OCI-LY1 (cell line): ENCODE data around the gene KLHL6.

Source experiments
- H2AFZ ChIP-seq: fragments of 200-600 bp; sonication (generic), shearing (Covaris generic); 2 replicates; pipeline ENCODE4 v1.6.0; 2014; ENCODE audit warnings: antibody characterized with exemption, mild to moderate bottlenecking, low read length
- H3F3A ChIP-seq: fragments of 200-600 bp; sonication (generic), shearing (Covaris generic); 2 replicates; pipeline ENCODE4 v1.6.0; 2014; ENCODE audit warnings: mild to moderate bottlenecking, antibody characterized with exemption, low read length, moderate library complexity; ENCODE audit not compliant: insufficient read depth
- H3K27ac ChIP-seq: fragments of 200-600 bp; sonication (generic); 2 replicates; pipeline ENCODE4 v1.5.1; 2014; ENCODE audit warnings: low read length, mixed run types, mild to moderate bottlenecking, low read depth; ENCODE audit not compliant: poor library complexity, severe bottlenecking
- H3K27me3 ChIP-seq: fragments of 200-600 bp; sonication (generic); 2 replicates; pipeline ENCODE4 v1.6.0; 2014; ENCODE audit warnings: antibody characterized with exemption, mild to moderate bottlenecking, low read length, moderate library complexity; ENCODE audit not compliant: insufficient read depth
- H3K36me3 ChIP-seq: fragments of 200-600 bp; sonication (generic); 2 replicates; pipeline ENCODE4 v1.6.1; 2014; ENCODE audit warnings: mild to moderate bottlenecking, antibody characterized with exemption, low read length, moderate library complexity, mixed read lengths; ENCODE audit not compliant: insufficient read depth
- H3K4me1 ChIP-seq: fragments of 200-600 bp; sonication (generic); 2 replicates; pipeline ENCODE4 v1.5.1; 2014; ENCODE audit warnings: mild to moderate bottlenecking, low read length, moderate library complexity; ENCODE audit not compliant: insufficient read depth, severe bottlenecking
- H3K4me2 ChIP-seq: fragments of 200-600 bp; sonication (generic), shearing (Covaris generic); 2 replicates; pipeline ENCODE4 v1.6.1; 2014; ENCODE audit warnings: low read length
- H3K4me3 ChIP-seq: fragments of 200-600 bp; sonication (generic); 2 replicates; pipeline ENCODE4 v1.5.1; 2014; ENCODE audit warnings: low read length, low read depth, mild to moderate bottlenecking, mixed read lengths; ENCODE audit not compliant: poor library complexity, severe bottlenecking
- H3K79me2 ChIP-seq: fragments of 200-600 bp; shearing (Covaris generic); 2 replicates; pipeline ENCODE4 v1.6.1; 2016; ENCODE audit warnings: mixed run types, low read length, mixed read lengths; ENCODE audit not compliant: insufficient read depth
- H3K9ac ChIP-seq: fragments of 200-600 bp; sonication (generic), shearing (Covaris generic); 2 replicates; pipeline ENCODE4 v1.6.1; 2014; ENCODE audit warnings: mild to moderate bottlenecking, low read length, mixed read lengths
- H3K9me2 ChIP-seq: fragments of 200-600 bp; sonication (generic), shearing (Covaris generic); 2 replicates; pipeline ENCODE4 v1.6.1; 2014; ENCODE audit warnings: low read depth, mild to moderate bottlenecking, low read length, mixed read lengths
- H3K9me3 ChIP-seq: fragments of 200-600 bp; shearing (Covaris generic); 2 replicates; pipeline ENCODE4 v1.6.1; 2014; ENCODE audit warnings: low read length, mixed read lengths
- H4K20me1 ChIP-seq: fragments of 200-600 bp; sonication (generic), shearing (Covaris generic); 2 replicates; pipeline ENCODE4 v1.6.0; 2016; ENCODE audit warnings: mild to moderate bottlenecking, low read length; ENCODE audit not compliant: insufficient read depth
- CTCF ChIP-seq: fragments of 200-600 bp; sonication (generic), shearing (Covaris generic); IDR thresholded peaks from 2 replicates; pipeline ENCODE4 v1.5.1; 2017; ENCODE audit warnings: mild to moderate bottlenecking, antibody characterized with exemption, low read length, moderate library complexity, mixed read lengths
- EZH2 ChIP-seq: fragments of 200-600 bp; sonication (generic), shearing (Covaris generic); IDR thresholded peaks from 2 replicates; pipeline ENCODE4 v1.8.0; 2017; ENCODE audit warnings: borderline replicate concordance, mixed run types, mild to moderate bottlenecking, antibody characterized with exemption, low read length, moderate library complexity, mixed read lengths

Gene KLHL6

GRCh38 chr3:183579967-183580900, 24.7 kb upstream of the KLHL6 start:
- no peak for TF ChIP-seq CTCF
- TF ChIP-seq EZH2, result no peak
- peak overlapping the region; percentile 59 for H3K4me2 ChIP-seq
- no peak overlapping the region for H2AFZ ChIP-seq
- H3K79me2 ChIP-seq, result no peaks in the 10 kb centered on the region
- no peaks in the 10 kb centered on the region for H4K20me1 ChIP-seq
- H3K9me3 ChIP-seq, result no peaks in the 10 kb centered on the region
- H3K4me3 ChIP-seq, result peak overlapping the region; percentile 19
- peak overlapping the region; percentile 44 for H3K9ac ChIP-seq
- H3K27ac ChIP-seq, result peak overlapping the region; percentile 89
- H3K9me2 ChIP-seq, result no peaks in the 10 kb centered on the region
- peaks cover 99% of the 10 kb centered on the region for H3K4me1 ChIP-seq
- H3F3A ChIP-seq, result peaks cover 10% of the 10 kb centered on the region; the same call in 1 of the 2 replicates
- no peaks in the 10 kb centered on the region for H3K27me3 ChIP-seq
- no peaks in the 10 kb centered on the region for H3K36me3 ChIP-seq

- Histone ChIP-seq H3K4me1 (peaks cover 83% of the 10 kb centered on the region), H3K36me3 (no peaks in the 10 kb centered on the region), H3K9ac (no peak overlapping the region; the same call in 1 of the 2 replicates), H3K9me2 (no peaks in the 10 kb centered on the region), H3K27me3 (no peaks in the 10 kb centered on the region), H3K27ac (peak overlapping the region; percentile 56), H3K79me2 (no peaks in the 10 kb centered on the region), H3K4me3 (no peak overlapping the region), H3K4me2 (peak overlapping the region; percentile 59), H2AFZ (no peak overlapping the region), H3F3A (peaks cover 8% of the 10 kb centered on the region; the same call in 1 of the 2 replicates), H3K9me3 (no peaks in the 10 kb centered on the region), H4K20me1 (no peaks in the 10 kb centered on the region)
- TF ChIP-seq EZH2 (no peak), CTCF (no peak)
Observed at GRCh38 chr3:183578179-183578578, 22.7 kb upstream of the KLHL6 start.

GRCh38 chr3:183577346-183577745, 21.8 kb upstream of the KLHL6 start:
- Histone ChIP-seq H3K9me2 (no peaks in the 10 kb centered on the region), H3K4me3 (no peak overlapping the region), H3K4me2 (no peak overlapping the region; the same call in 1 of the 2 replicates), H3K36me3 (no peaks in the 10 kb centered on the region), H2AFZ (no peak overlapping the region), H3F3A (peaks cover 6% of the 10 kb centered on the region; the same call in 1 of the 2 replicates), H4K20me1 (no peaks in the 10 kb centered on the region), H3K27ac (peak overlapping the region; percentile 56), H3K79me2 (no peaks in the 10 kb centered on the region), H3K9me3 (no peaks in the 10 kb centered on the region), H3K4me1 (peaks cover 83% of the 10 kb centered on the region), H3K9ac (no peak overlapping the region), H3K27me3 (no peaks in the 10 kb centered on the region)
- TF ChIP-seq CTCF, result no peak
- TF ChIP-seq EZH2, result no peak
